BLaER1 (cell line): ENCODE data around the gene KIT.

ENCODE experiments used
- H3K27ac ChIP-seq: shearing (Covaris generic); formaldehyde crosslinking; 2 replicates; pipeline ENCODE4 v1.8.1; 2022
- H3K27me3 ChIP-seq: shearing (Covaris generic); formaldehyde crosslinking; 2 replicates; pipeline ENCODE4 v1.8.1; 2022
- H3K36me3 ChIP-seq: shearing (Covaris generic); formaldehyde crosslinking; 2 replicates; pipeline ENCODE4 v1.8.1; 2022
- H3K4me1 ChIP-seq: shearing (Covaris generic); formaldehyde crosslinking; 2 replicates; pipeline ENCODE4 v1.8.1; 2022
- H3K4me2 ChIP-seq: shearing (Covaris generic); formaldehyde crosslinking; 2 replicates; pipeline ENCODE4 v1.8.1; 2022
- H3K4me3 ChIP-seq: shearing (Covaris generic); formaldehyde crosslinking; 2 replicates; pipeline ENCODE4 v1.8.1; 2022
- H3K9ac ChIP-seq: shearing (Covaris generic); formaldehyde crosslinking; 2 replicates; pipeline ENCODE4 v1.8.1; 2022
- H3K9me3 ChIP-seq: shearing (Covaris generic); formaldehyde crosslinking; 2 replicates; pipeline ENCODE4 v1.8.1; 2022
- H4K20me1 ChIP-seq: shearing (Covaris generic); formaldehyde crosslinking; 2 replicates; pipeline ENCODE4 v1.8.1; 2022
- Cebpa-rat ChIP-seq: shearing (Covaris generic); IDR thresholded peaks from 2 replicates; pipeline ENCODE4 v1.8.1; 2022

The KIT gene

DNA sequence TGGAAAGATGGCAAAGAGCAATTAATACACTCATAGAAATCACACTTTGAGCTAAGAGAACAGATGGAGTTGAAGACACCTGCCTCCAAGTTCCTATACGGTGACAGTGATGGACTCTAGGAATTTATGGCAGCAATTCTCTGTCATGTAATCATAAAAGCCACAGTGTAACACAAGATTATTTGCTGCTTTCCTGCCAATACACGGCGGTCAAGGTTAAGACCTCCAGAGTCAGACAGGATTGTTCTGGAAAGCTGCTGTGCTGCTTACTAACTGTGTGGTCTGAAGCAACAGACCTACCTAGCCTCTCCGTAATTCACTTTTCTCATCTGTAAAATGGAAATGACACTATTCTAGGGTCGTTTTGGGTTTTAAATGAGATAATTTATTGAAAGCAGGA is 14.6 kb upstream of the KIT start:
- Histone ChIP-seq H3K4me1 (no peaks in the 10 kb centered on the region), H3K9ac (no peak overlapping the region), H3K27me3 (no peaks in the 10 kb centered on the region), H4K20me1 (no peaks in the 10 kb centered on the region), H3K27ac (no peak overlapping the region), H3K4me3 (no peak overlapping the region), H3K4me2 (no peak overlapping the region), H3K9me3 (no peaks in the 10 kb centered on the region), H3K36me3 (no peaks in the 10 kb centered on the region)
- TF ChIP-seq Cebpa-rat, result no peak

DNA sequence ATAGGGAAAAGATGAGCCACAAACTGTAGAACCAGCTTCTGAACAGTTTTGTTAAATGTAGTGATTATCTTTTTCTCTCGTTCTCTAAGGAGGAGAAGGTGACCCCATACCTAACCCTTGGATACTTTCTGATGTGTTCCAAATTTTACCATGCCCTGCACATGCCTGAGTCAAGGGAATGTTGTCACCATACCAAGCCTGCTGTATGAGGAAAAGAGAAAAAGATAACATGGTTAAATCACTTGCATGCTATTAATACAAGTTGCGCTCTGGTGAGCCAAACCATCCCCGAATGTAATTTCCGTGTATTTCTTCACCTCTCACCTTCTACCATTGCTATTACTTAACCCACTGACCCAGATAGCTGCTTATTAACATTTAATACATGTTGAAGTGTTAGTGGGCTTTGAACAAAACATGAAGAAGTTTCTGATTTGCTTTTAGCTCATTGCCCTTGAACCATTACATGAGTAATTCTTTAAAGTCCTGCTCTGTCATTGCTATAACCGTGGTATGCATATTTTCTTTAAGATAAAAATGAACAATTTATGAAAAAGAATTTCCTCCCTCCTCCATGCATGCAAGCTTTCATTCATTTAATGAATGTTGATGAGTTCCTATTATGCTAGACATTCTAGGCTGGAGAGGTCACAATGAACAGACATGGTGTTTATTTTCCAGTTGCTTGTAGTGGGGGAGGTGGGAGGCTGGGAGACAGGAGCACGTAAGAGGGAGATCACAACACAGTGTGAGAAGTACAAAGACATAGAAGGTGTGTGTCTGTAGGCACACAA is 13.6 kb upstream of the KIT start:
- H3K9me3 ChIP-seq, result no peaks in the 10 kb centered on the region
- H3K9ac ChIP-seq, result no peak overlapping the region
- no peaks in the 10 kb centered on the region for H3K4me1 ChIP-seq
- H3K36me3 ChIP-seq, result no peaks in the 10 kb centered on the region
- no peaks in the 10 kb centered on the region for H3K27me3 ChIP-seq
- no peak overlapping the region for H3K27ac ChIP-seq
- H4K20me1 ChIP-seq, result no peaks in the 10 kb centered on the region
- H3K4me3 ChIP-seq, result no peak overlapping the region
- TF ChIP-seq Cebpa-rat, result no peak
- H3K4me2 ChIP-seq, result no peak overlapping the region

DNA sequence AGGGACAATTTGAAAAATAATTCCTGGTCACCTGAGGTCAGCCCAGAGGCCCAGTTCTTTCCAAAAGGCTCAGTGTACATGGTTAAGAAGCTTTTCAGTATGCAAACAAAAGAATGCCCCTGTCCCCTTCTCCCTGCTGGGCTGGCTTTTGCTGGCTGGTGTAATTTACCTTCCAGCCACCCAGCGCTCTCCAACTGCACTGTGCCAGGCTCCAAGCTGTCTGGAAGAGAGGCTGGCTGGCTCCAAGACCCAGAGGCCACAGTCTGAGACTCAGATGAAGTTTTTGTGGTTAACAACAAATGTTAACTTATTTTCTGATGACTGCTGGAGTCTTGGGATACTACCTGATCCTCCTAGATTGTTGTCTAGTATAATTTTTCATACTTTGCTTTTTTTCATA is 11.9 kb upstream of the KIT start:
- no peak overlapping the region for H3K4me3 ChIP-seq
- H3K27me3 ChIP-seq, result no peaks in the 10 kb centered on the region
- TF ChIP-seq Cebpa-rat, result no peak
- no peak overlapping the region for H3K27ac ChIP-seq
- no peak overlapping the region for H3K4me2 ChIP-seq
- no peaks in the 10 kb centered on the region for H3K9me3 ChIP-seq
- no peaks in the 10 kb centered on the region for H3K4me1 ChIP-seq
- H3K9ac ChIP-seq, result no peak overlapping the region
- H4K20me1 ChIP-seq, result no peaks in the 10 kb centered on the region
- no peaks in the 10 kb centered on the region for H3K36me3 ChIP-seq

DNA sequence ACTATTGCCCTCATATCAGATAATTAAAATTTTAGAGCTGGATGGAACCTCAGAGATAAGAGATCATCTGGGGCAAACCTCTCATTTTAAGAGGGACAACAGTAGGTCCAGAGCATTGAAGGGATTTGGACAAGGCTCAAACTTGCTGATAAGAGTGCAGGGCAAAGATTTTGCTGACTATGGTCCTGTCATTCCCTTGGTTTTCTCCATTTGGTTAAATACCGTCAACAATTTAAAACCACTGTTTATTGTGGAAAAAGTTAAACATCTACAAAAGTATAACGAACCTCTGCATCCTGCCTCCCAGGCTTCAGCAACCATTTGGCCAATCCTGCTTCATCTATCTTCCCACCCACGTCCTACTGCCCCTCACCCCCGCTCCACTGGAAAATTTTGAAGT is 10.7 kb upstream of the KIT start:
- Histone ChIP-seq H3K4me1 (no peaks in the 10 kb centered on the region), H3K27ac (no peak overlapping the region), H3K4me3 (no peak overlapping the region), H3K36me3 (no peaks in the 10 kb centered on the region), H3K9me3 (no peaks in the 10 kb centered on the region), H3K9ac (no peak overlapping the region), H3K4me2 (no peak overlapping the region), H4K20me1 (no peaks in the 10 kb centered on the region), H3K27me3 (no peaks in the 10 kb centered on the region)
- no peak for TF ChIP-seq Cebpa-rat

DNA sequence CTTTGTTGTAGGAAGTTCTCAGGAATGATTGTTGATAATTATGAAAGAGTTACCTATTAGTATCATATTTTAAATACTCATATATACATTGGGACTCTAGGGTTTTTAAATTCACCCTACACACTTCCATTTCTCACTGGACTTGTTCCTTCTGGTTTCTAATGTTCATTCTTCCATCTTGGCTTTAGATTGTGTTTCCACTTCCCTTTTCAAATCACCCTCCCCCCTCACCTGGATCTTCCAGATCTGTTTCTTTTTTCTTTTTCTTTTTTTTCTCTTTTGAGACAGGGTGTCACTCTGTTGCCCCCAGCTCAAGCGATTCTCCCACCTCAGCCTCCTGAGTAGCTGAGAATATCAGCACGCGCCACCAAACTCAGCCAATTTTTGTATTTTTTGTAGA is 6.7 kb upstream of the KIT start:
- Histone ChIP-seq H3K4me3 (no peak overlapping the region), H4K20me1 (no peaks in the 10 kb centered on the region), H3K4me1 (no peaks in the 10 kb centered on the region), H3K9me3 (no peaks in the 10 kb centered on the region), H3K9ac (no peak overlapping the region), H3K27me3 (peaks cover 4% of the 10 kb centered on the region; the same call in 1 of the 2 replicates), H3K27ac (no peak overlapping the region), H3K36me3 (no peaks in the 10 kb centered on the region), H3K4me2 (no peak overlapping the region)
- TF ChIP-seq Cebpa-rat, result no peak

DNA sequence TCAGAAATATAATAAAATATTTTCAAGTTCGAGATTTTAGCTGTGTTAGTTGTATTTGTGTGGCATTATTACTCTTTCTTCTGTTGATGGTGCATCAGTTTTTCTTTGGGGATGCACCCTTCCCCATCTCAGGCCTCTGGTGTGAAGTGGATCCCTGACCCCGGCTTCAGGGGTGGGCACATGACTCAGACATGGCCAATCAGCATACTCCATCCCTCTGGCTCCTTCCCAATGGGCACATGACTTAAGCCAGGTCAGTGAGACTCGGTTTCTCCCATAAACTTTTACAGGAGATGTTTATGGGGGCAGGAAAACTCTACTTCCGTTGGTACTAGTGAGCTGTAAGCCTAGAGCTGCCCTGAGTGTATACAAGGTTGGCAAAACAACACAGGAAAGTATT is 3.0 kb upstream of the KIT start:
- no peak for TF ChIP-seq Cebpa-rat
- no peak overlapping the region for H3K9ac ChIP-seq
- H3K27ac ChIP-seq, result no peak overlapping the region
- H3K27me3 ChIP-seq, result peaks cover 41% of the 10 kb centered on the region
- peaks cover 14% of the 10 kb centered on the region for H3K4me1 ChIP-seq
- H3K4me2 ChIP-seq, result no peak overlapping the region
- no peaks in the 10 kb centered on the region for H3K9me3 ChIP-seq
- peaks cover 4% of the 10 kb centered on the region; the same call in 1 of the 2 replicates for H4K20me1 ChIP-seq
- no peaks in the 10 kb centered on the region for H3K36me3 ChIP-seq
- no peak overlapping the region for H3K4me3 ChIP-seq

DNA sequence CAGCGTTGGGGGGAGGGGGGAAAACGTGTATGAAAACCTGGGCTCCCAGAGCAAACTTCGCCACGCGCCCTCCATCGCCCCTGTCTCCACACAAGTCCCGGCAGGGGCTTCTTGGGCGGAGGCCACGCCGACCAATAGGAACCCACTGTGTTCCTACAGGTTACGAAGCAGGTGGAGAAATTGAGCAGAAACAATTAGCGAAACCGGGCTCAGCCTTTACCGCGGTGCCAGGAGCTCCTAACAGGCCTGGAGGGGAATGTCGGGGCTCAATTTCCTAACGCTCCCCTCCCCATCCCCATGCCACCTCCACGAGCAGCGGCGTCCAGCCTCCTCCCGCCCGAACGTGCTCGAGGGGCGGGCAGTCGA is 589 bp upstream of the KIT start:
- Histone ChIP-seq H3K36me3 (no peaks in the 10 kb centered on the region), H3K4me2 (peak overlapping the region; percentile 95), H3K9ac (no peak overlapping the region), H4K20me1 (peaks cover 10% of the 10 kb centered on the region; the same call in 1 of the 2 replicates), H3K4me3 (peak overlapping the region; percentile 73), H3K27me3 (peaks cover 62% of the 10 kb centered on the region), H3K27ac (no peak overlapping the region), H3K4me1 (peaks cover 22% of the 10 kb centered on the region), H3K9me3 (no peaks in the 10 kb centered on the region)
- no peak for TF ChIP-seq Cebpa-rat

DNA sequence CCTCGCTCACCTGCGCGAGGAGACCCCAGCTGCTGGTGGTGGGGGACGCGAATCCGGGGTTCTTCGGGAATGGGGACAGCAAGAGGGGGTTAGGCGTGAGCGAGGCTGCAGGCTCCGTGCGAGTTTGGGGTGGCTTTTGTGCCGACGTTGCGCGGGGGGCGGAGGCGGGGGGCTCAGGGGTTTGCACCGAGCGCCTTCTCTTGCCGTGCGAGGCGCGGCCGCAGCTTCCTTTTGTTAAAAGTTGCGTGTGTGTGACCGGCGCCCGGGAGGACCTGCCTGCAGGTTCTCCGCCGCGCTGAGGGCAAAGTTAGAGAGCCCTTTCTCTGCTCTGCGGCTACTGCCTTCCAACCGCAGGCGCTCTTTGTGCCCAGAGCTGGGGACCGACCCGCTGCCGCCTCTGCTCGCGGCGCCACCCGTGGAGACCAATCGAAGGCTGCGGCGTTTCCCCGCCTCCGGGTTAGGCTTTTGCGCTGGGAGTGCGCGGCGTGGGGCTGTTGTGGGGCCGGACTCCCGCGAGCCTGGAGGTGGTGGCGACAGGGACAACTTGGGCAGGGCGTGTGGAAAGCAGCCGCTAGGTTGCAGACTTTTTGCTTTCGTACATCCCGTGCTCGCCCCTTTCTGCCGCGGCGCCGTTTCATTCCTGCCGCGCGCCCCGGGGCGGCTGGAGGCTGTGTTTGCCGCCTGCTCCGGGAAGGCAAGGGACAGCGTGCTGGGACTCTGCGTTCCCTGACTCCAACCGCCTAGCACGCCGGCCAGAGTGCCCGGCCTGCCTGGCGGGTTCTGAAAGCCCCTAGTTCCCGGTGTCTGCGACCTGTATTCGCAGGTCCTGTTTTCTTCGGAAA is 716 bp downstream of the KIT start:
- H3K27me3 ChIP-seq, result peaks cover 62% of the 10 kb centered on the region
- peak overlapping the region; percentile 95 for H3K4me2 ChIP-seq
- H3K4me3 ChIP-seq, result peak overlapping the region; percentile 73
- no peaks in the 10 kb centered on the region for H3K36me3 ChIP-seq
- TF ChIP-seq Cebpa-rat, result no peak
- H3K9ac ChIP-seq, result peak overlapping the region; percentile 72
- peaks cover 10% of the 10 kb centered on the region; the same call in 1 of the 2 replicates for H4K20me1 ChIP-seq
- no peak overlapping the region for H3K27ac ChIP-seq
- no peaks in the 10 kb centered on the region for H3K9me3 ChIP-seq
- peaks cover 22% of the 10 kb centered on the region for H3K4me1 ChIP-seq

DNA sequence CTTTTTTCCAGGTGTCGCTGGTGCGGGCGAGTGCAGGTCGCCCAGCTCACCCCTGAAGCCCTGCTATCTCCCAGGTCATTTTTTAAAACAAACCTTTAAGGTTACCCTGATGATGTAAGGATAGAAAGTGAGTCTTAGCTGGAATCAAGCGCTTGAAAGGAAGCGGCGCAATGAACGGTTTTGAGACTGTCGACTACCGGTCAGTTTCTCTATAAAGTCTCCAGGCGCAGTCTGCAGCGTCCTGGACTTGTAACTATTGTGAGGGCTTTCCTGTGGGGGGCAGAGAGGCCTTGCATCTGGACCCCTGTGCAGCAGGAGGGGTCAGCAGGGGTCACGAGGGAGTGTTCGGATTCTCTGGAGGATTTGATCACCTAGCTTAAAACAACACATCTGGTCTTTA is 1.6 kb downstream of the KIT start:
- Histone ChIP-seq H3K27me3 (peaks cover 62% of the 10 kb centered on the region), H3K4me2 (peak overlapping the region; percentile 95), H3K27ac (no peak overlapping the region), H4K20me1 (peaks cover 10% of the 10 kb centered on the region; the same call in 1 of the 2 replicates), H3K36me3 (no peaks in the 10 kb centered on the region), H3K9me3 (no peaks in the 10 kb centered on the region), H3K4me3 (peak overlapping the region; percentile 73), H3K9ac (peak overlapping the region; percentile 72), H3K4me1 (peaks cover 22% of the 10 kb centered on the region)
- TF ChIP-seq Cebpa-rat, result no peak
